HEK293 (cell line): ENCODE measurements around the gene C1GALT1C1L.

Experiments used
- BCL11B ChIP-seq: fragments of 450-650 bp; formaldehyde crosslinking; IDR thresholded peaks from 2 replicates; pipeline ENCODE4 v1.5.1; 2016; ENCODE audit warnings: low read depth, missing biosample characterization, missing genetic modification characterization
- EGR2 ChIP-seq: fragments of 450-650 bp; formaldehyde crosslinking; IDR thresholded peaks from 2 replicates; pipeline ENCODE4 v1.5.1; 2016; ENCODE audit warnings: low read depth, missing biosample characterization, missing genetic modification characterization
- IKZF3 ChIP-seq: fragments of 450-650 bp; IDR thresholded peaks from 2 replicates; pipeline ENCODE4 v1.5.0; 2018; ENCODE audit warnings: missing biosample characterization, mild to moderate bottlenecking, missing genetic modification characterization, moderate library complexity
- SP7 ChIP-seq: fragments of 450-650 bp; formaldehyde crosslinking; IDR thresholded peaks from 2 replicates; pipeline ENCODE4 v1.5.1; 2016; ENCODE audit warnings: missing biosample characterization, missing genetic modification characterization
- ZEB2 ChIP-seq: fragments of 450-650 bp; formaldehyde crosslinking; IDR thresholded peaks from 2 replicates; pipeline ENCODE4 v1.5.1; 2016; ENCODE audit warnings: missing biosample characterization, missing genetic modification characterization
- ZFP69B ChIP-seq: fragments of 450-650 bp; formaldehyde crosslinking; IDR thresholded peaks from 2 replicates; pipeline ENCODE4 v1.5.1; 2016; ENCODE audit warnings: missing biosample characterization, missing genetic modification characterization
- ZNF175 ChIP-seq: fragments of 450-650 bp; formaldehyde crosslinking; IDR thresholded peaks from 2 replicates; pipeline ENCODE4 v1.5.1; 2016; ENCODE audit warnings: missing biosample characterization, missing genetic modification characterization
- ZNF335 ChIP-seq: fragments of 450-650 bp; formaldehyde crosslinking; conservative IDR thresholded peaks from 2 replicates; pipeline ENCODE4 v1.5.1; 2016; ENCODE audit warnings: missing biosample characterization, missing genetic modification characterization
- ZNF391 ChIP-seq: fragments of 450-650 bp; formaldehyde crosslinking; IDR thresholded peaks from 2 replicates; pipeline ENCODE4 v1.5.1; 2016; ENCODE audit warnings: low read depth, missing biosample characterization, missing genetic modification characterization, borderline replicate concordance
- ZNF394 ChIP-seq: fragments of 450-650 bp; formaldehyde crosslinking; IDR thresholded peaks from 2 replicates; pipeline ENCODE4 v1.5.1; 2016; ENCODE audit warnings: missing biosample characterization, missing genetic modification characterization, mild to moderate bottlenecking, moderate library complexity, borderline replicate concordance
- ZNF473 ChIP-seq: fragments of 450-650 bp; formaldehyde crosslinking; IDR thresholded peaks from 2 replicates; pipeline ENCODE4 v1.5.1; 2017; ENCODE audit warnings: missing biosample characterization, missing genetic modification characterization
- ZNF596 ChIP-seq: fragments of 450-650 bp; IDR thresholded peaks from 2 replicates; pipeline ENCODE4 v1.5.0; 2018; ENCODE audit warnings: missing biosample characterization, mild to moderate bottlenecking, missing genetic modification characterization, moderate library complexity
- ZNF600 ChIP-seq: fragments of 450-650 bp; formaldehyde crosslinking; IDR thresholded peaks from 2 replicates; pipeline ENCODE4 v1.5.1; 2016; ENCODE audit warnings: missing biosample characterization, missing genetic modification characterization
- ZNF654 ChIP-seq: fragments of 450-650 bp; formaldehyde crosslinking; IDR thresholded peaks from 2 replicates; pipeline ENCODE4 v1.5.1; 2016; ENCODE audit warnings: low read depth, missing biosample characterization, missing genetic modification characterization
- ZNF660 ChIP-seq: fragments of 450-650 bp; IDR thresholded peaks from 2 replicates; pipeline ENCODE4 v1.5.1; 2018; ENCODE audit warnings: missing biosample characterization, mild to moderate bottlenecking, missing genetic modification characterization
- ZSCAN30 ChIP-seq: fragments of 450-650 bp; IDR thresholded peaks from 2 replicates; pipeline ENCODE4 v1.5.1; 2018; ENCODE audit warnings: missing biosample characterization, mild to moderate bottlenecking, missing genetic modification characterization, moderate library complexity
- TF ChIP-seq, protein P1 (sequence below): fragments of 450-650 bp; formaldehyde crosslinking; conservative IDR thresholded peaks from 2 replicates; pipeline ENCODE4 v1.5.1; 2016; ENCODE audit warnings: low read depth, missing biosample characterization, missing genetic modification characterization
- TF ChIP-seq, protein P2 (sequence below): fragments of 450-650 bp; formaldehyde crosslinking; IDR thresholded peaks from 2 replicates; pipeline ENCODE4 v1.5.1; 2016; ENCODE audit warnings: missing biosample characterization, missing genetic modification characterization
- TF ChIP-seq, protein P3 (sequence below): fragments of 450-650 bp; formaldehyde crosslinking; optimal IDR thresholded peaks from 2 replicates; pipeline ENCODE3; 2016; ENCODE audit warnings: missing biosample characterization, mild to moderate bottlenecking, missing genetic modification characterization
- TF ChIP-seq, protein P4 (sequence below): fragments of 450-650 bp; formaldehyde crosslinking; IDR thresholded peaks from 2 replicates; pipeline ENCODE4 v1.5.1; 2016; ENCODE audit warnings: missing biosample characterization, missing genetic modification characterization
- TF ChIP-seq, protein P5 (sequence below): fragments of 450-650 bp; formaldehyde crosslinking; conservative IDR thresholded peaks from 2 replicates; pipeline ENCODE4 v1.5.1; 2016; ENCODE audit warnings: low read depth, missing biosample characterization, missing genetic modification characterization

C1GALT1C1L gene

DNA sequence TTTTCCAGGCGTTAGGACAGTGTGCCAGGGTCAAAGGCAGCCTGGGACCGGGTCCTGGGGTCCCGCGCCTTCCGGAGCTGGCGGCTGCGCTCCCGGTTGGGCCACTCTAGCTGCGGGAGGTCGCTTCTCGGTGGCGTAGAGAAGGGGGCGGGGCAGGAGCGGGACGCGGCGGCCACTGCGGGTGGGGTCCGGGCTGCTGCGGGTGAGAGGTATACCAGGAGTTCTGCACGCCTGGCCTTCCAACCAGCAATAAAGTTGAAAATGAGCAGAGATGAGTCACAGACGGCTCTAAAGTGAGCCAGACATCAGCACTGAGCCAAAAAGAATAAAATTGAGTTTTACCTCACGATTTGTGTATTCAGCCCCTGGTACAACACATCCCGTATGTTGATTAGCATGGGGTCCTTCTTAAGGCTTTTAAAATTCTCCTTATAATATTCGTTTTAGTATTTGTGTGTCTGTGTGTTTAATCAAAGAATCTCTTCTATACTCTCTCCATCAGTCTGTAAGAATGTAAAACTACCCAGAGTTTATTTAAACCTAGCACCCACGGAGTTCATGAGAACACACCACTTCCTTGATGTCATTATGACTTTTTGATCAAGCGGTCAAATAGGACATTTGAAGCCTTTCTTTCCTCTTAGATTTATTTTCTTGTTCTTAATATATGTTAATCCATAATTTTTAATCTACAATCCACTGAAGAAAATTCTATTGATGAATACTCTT, at the start of gene C1GALT1C1L (continued):
- TF ChIP-seq, protein P1, sequence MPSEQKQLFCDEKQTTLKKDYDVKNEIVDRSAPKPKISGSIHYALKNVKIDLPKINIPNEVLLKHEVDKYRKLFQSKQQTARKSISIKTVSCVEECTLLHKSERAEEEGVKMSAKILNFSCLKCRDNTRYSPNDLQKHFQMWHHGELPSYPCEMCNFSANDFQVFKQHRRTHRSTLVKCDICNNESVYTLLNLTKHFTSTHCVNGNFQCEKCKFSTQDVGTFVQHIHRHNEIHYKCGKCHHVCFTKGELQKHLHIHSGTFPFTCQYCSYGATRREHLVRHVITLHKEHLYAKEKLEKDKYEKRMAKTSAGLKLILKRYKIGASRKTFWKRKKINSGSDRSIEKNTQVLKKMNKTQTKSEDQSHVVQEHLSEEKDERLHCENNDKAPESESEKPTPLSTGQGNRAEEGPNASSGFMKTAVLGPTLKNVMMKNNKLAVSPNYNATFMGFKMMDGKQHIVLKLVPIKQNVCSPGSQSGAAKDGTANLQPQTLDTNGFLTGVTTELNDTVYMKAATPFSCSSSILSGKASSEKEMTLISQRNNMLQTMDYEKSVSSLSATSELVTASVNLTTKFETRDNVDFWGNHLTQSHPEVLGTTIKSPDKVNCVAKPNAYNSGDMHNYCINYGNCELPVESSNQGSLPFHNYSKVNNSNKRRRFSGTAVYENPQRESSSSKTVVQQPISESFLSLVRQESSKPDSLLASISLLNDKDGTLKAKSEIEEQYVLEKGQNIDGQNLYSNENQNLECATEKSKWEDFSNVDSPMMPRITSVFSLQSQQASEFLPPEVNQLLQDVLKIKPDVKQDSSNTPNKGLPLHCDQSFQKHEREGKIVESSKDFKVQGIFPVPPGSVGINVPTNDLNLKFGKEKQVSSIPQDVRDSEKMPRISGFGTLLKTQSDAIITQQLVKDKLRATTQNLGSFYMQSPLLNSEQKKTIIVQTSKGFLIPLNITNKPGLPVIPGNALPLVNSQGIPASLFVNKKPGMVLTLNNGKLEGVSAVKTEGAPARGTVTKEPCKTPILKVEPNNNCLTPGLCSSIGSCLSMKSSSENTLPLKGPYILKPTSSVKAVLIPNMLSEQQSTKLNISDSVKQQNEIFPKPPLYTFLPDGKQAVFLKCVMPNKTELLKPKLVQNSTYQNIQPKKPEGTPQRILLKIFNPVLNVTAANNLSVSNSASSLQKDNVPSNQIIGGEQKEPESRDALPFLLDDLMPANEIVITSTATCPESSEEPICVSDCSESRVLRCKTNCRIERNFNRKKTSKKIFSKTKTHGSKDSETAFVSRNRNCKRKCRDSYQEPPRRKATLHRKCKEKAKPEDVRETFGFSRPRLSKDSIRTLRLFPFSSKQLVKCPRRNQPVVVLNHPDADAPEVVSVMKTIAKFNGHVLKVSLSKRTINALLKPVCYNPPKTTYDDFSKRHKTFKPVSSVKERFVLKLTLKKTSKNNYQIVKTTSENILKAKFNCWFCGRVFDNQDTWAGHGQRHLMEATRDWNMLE (tag by site-specific recombination): peak; percentile 86
- 0 out of 2 replicates have a peak, but pooled peaks have one; percentile 51 for TF ChIP-seq ZNF660 (tag by site-specific recombination)
- TF ChIP-seq ZNF391 (tag by site-specific recombination): no peak
- peak; percentile 62 for TF ChIP-seq ZEB2 (tag by site-specific recombination)
- TF ChIP-seq ZNF600: 0 out of 2 replicates have a peak, but pooled peaks have one; percentile 13
- TF ChIP-seq SP7: 0 out of 2 replicates have a peak, but pooled peaks have one; percentile 24
- TF ChIP-seq ZNF175: no peak
- TF ChIP-seq BCL11B (tag by site-specific recombination): 0 out of 2 replicates have a peak, but pooled peaks have one; percentile 41
- no peak for TF ChIP-seq EGR2 (tag by site-specific recombination)
- TF ChIP-seq, protein P2, sequence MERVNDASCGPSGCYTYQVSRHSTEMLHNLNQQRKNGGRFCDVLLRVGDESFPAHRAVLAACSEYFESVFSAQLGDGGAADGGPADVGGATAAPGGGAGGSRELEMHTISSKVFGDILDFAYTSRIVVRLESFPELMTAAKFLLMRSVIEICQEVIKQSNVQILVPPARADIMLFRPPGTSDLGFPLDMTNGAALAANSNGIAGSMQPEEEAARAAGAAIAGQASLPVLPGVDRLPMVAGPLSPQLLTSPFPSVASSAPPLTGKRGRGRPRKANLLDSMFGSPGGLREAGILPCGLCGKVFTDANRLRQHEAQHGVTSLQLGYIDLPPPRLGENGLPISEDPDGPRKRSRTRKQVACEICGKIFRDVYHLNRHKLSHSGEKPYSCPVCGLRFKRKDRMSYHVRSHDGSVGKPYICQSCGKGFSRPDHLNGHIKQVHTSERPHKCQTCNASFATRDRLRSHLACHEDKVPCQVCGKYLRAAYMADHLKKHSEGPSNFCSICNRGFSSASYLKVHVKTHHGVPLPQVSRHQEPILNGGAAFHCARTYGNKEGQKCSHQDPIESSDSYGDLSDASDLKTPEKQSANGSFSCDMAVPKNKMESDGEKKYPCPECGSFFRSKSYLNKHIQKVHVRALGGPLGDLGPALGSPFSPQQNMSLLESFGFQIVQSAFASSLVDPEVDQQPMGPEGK (tag by site-specific recombination): peak; percentile 71
- peak; percentile 57; the same call in 1 of the 2 replicates for TF ChIP-seq ZFP69B (tag by site-specific recombination)
- TF ChIP-seq, protein P3, sequence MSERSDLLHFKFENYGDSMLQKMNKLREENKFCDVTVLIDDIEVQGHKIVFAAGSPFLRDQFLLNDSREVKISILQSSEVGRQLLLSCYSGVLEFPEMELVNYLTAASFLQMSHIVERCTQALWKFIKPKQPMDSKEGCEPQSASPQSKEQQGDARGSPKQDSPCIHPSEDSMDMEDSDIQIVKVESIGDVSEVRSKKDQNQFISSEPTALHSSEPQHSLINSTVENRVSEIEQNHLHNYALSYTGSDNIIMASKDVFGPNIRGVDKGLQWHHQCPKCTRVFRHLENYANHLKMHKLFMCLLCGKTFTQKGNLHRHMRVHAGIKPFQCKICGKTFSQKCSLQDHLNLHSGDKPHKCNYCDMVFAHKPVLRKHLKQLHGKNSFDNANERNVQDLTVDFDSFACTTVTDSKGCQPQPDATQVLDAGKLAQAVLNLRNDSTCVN (tag by site-specific recombination): peak; percentile 51
- no peak for TF ChIP-seq IKZF3
- TF ChIP-seq ZSCAN30 (tag by site-specific recombination): peak; percentile 60
- TF ChIP-seq ZNF596 (tag by site-specific recombination): no peak
- TF ChIP-seq ZNF473 (tag by site-specific recombination): no peak
- TF ChIP-seq, protein P4, sequence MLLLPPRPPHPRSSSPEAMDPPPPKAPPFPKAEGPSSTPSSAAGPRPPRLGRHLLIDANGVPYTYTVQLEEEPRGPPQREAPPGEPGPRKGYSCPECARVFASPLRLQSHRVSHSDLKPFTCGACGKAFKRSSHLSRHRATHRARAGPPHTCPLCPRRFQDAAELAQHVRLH (tag by site-specific recombination): 0 out of 2 replicates have a peak, but pooled peaks have one; percentile 26
- peak; percentile 48; the same call in 1 of the 2 replicates for TF ChIP-seq ZNF335
- no peak for TF ChIP-seq ZNF654 (tag by site-specific recombination)
- TF ChIP-seq, protein P5, sequence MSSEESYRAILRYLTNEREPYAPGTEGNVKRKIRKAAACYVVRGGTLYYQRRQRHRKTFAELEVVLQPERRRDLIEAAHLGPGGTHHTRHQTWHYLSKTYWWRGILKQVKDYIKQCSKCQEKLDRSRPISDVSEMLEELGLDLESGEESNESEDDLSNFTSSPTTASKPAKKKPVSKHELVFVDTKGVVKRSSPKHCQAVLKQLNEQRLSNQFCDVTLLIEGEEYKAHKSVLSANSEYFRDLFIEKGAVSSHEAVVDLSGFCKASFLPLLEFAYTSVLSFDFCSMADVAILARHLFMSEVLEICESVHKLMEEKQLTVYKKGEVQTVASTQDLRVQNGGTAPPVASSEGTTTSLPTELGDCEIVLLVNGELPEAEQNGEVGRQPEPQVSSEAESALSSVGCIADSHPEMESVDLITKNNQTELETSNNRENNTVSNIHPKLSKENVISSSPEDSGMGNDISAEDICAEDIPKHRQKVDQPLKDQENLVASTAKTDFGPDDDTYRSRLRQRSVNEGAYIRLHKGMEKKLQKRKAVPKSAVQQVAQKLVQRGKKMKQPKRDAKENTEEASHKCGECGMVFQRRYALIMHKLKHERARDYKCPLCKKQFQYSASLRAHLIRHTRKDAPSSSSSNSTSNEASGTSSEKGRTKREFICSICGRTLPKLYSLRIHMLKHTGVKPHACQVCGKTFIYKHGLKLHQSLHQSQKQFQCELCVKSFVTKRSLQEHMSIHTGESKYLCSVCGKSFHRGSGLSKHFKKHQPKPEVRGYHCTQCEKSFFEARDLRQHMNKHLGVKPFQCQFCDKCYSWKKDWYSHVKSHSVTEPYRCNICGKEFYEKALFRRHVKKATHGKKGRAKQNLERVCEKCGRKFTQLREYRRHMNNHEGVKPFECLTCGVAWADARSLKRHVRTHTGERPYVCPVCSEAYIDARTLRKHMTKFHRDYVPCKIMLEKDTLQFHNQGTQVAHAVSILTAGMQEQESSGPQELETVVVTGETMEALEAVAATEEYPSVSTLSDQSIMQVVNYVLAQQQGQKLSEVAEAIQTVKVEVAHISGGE: peak; percentile 61; the same call in 1 of the 2 replicates
- TF ChIP-seq ZNF394 (tag by site-specific recombination): peak; percentile 44; the same call in 1 of the 2 replicates
